Activated gamma-delta T cell treated with Interleukin-2 at 50 U/mL for 16 hours (primary cell): ENCODE measurements around the gene TPSB2.
"Not testable (repeated sequence)": the region's sequence is repeated elsewhere in the genome, so short reads cannot be mapped to it uniquely, and the experiment has no call there.

Experiments used
- DNase-seq: peaks from one replicate; pipeline ENCODE4 v3.0.0-alpha.2; 2020

Gene TPSB2

GRCh38 chr16:1230084-1230470 is at the start of gene TPSB2:
TPSB2 (minus strand) TSS chr16:1230184; CDS start chr16:1229951, 233 bp downstream.
- not testable (repeated sequence) for DNase-seq

GRCh38 chr16:1279081-1279944 is 49.3 kb upstream of the TPSB2 start:
- DNase-seq = no peak

GRCh38 chr16:1278477-1278876 is 48.5 kb upstream of the TPSB2 start:
- no peak for DNase-seq

- DNase-seq = no peak
Measured at GRCh38 chr16:1277617-1278282, 47.8 kb upstream of the TPSB2 start.

- DNase-seq = no peak
Measured at GRCh38 chr16:1277151-1277598, 47.2 kb upstream of the TPSB2 start.

GRCh38 chr16:1276580-1276878 is 46.5 kb upstream of the TPSB2 start:
- no peak for DNase-seq

GRCh38 chr16:1275791-1276579 is 46.0 kb upstream of the TPSB2 start:
- no peak for DNase-seq

GRCh38 chr16:1274767-1275166 is 44.8 kb upstream of the TPSB2 start:
- DNase-seq = no peak

GRCh38 chr16:1273816-1274215 is 43.8 kb upstream of the TPSB2 start:
- DNase-seq = no peak

GRCh38 chr16:1272453-1273198 is 42.6 kb upstream of the TPSB2 start:
- DNase-seq = no peak

- peak; percentile 26 for DNase-seq
Measured at GRCh38 chr16:1271724-1272413, 41.9 kb upstream of the TPSB2 start.

GRCh38 chr16:1271380-1271723 is 41.4 kb upstream of the TPSB2 start:
- DNase-seq = no peak

- not testable (repeated sequence) for DNase-seq
Measured at GRCh38 chr16:1269418-1269817, 39.4 kb upstream of the TPSB2 start.

- no peak for DNase-seq
Measured at GRCh38 chr16:1265826-1266225, 35.8 kb upstream of the TPSB2 start.

GRCh38 chr16:1265090-1265630 is 35.2 kb upstream of the TPSB2 start:
- no peak for DNase-seq

GRCh38 chr16:1264345-1265089 is 34.5 kb upstream of the TPSB2 start:
- no peak for DNase-seq

- no peak for DNase-seq
Measured at GRCh38 chr16:1263591-1264344, 33.8 kb upstream of the TPSB2 start.

- no peak for DNase-seq
Measured at GRCh38 chr16:1262846-1263221, 32.9 kb upstream of the TPSB2 start.

- DNase-seq = no peak
Measured at GRCh38 chr16:1262210-1262845, 32.3 kb upstream of the TPSB2 start.
